Lower lobe of right lung (tissue), 2 donors: ENCODE measurements around the gene CTNNBL1. TPM values are rescaled to one million over a fixed set of nuclear protein-coding genes. Genes with fewer than 3 reads are reported as not detected.

ENCODE experiments used
- ATAC-seq, 2 donors: fragments of 200-7000 bp; cut with Tn5 transposase; one replicate each; pipeline ENCODE4 v1.9.1; 2020 to 2022; ENCODE audit warnings: mild to moderate bottlenecking in 2 of 2, moderate library complexity in 2 of 2
- DNase-seq: peaks from one replicate; pipeline ENCODE4 v3.0.0-alpha.2; 2020
- H3K27ac ChIP-seq: fragments of 200-600 bp; one replicate; pipeline ENCODE4 v1.8.0; 2022
- H3K27me3 ChIP-seq: fragments of 200-600 bp; one replicate; pipeline ENCODE4 v1.8.0; 2022; ENCODE audit warnings: low read depth
- H3K36me3 ChIP-seq: fragments of 200-600 bp; one replicate; pipeline ENCODE4 v1.8.0; 2022; ENCODE audit warnings: mild to moderate bottlenecking
- H3K4me1 ChIP-seq: fragments of 200-600 bp; one replicate; pipeline ENCODE4 v1.8.0; 2022
- H3K4me3 ChIP-seq: fragments of 200-600 bp; one replicate; pipeline ENCODE4 v1.8.0; 2022; ENCODE audit warnings: mild to moderate bottlenecking
- H3K9me3 ChIP-seq: fragments of 200-600 bp; one replicate; pipeline ENCODE4 v1.8.0; 2022
- CTCF ChIP-seq: fragments of 200-600 bp; IDR thresholded peaks from one replicate; pipeline ENCODE4 v1.8.0; 2022; ENCODE audit warnings: antibody characterized with exemption, mild to moderate bottlenecking
- intact Hi-C: fragments of 100-400 bp; cut with DNase I; formaldehyde crosslinking; loops from one replicate; pipeline ENCODE4 v1.11.0; 2022
- total RNA-seq: library from RNA; stranded (reverse); fragmentation: NEBNext Ultra II Directional; extraction: Animal tissue kit (Norgen Biotek cat#: 25700); gene quantifications from one replicate; pipeline ENCODE4 v1.2.1, GENCODE V29; 2021
- donor health status: DM: no; HTN: yes; CAD: no; lungs with severe emphysema.

Gene CTNNBL1
- total RNA-seq, 1 donor from 2014 or later: 52.3 TPM

- Histone ChIP-seq H3K27ac (no peak overlapping the region), H3K4me1 (no peaks in the 10 kb centered on the region), H3K27me3 (no peaks in the 10 kb centered on the region), H3K9me3 (no peaks in the 10 kb centered on the region), H3K4me3 (no peak overlapping the region), H3K36me3 (peaks cover 45% of the 10 kb centered on the region)
- ATAC-seq (no peak), DNase-seq (no peak)
- intact Hi-C loops: no loop called here
- no peak for TF ChIP-seq CTCF
Measured at GRCh38 chr20:37839432-37839827, 145.6 kb downstream of the CTNNBL1 start.

- no peak overlapping the region for H3K4me3 ChIP-seq
- no peak for DNase-seq
- no peaks in the 10 kb centered on the region for H3K27me3 ChIP-seq
- ATAC-seq: no peak
- TF ChIP-seq CTCF: no peak
- H3K27ac ChIP-seq: no peak overlapping the region
- H3K9me3 ChIP-seq: no peaks in the 10 kb centered on the region
- no peaks in the 10 kb centered on the region for H3K4me1 ChIP-seq
- peaks cover 50% of the 10 kb centered on the region for H3K36me3 ChIP-seq
- intact Hi-C loops: no loop called here
Measured at GRCh38 chr20:37839955-37840354, 146.1 kb downstream of the CTNNBL1 start.

- ATAC-seq (no peak), DNase-seq (no peak)
- Histone ChIP-seq H3K27me3 (no peaks in the 10 kb centered on the region), H3K4me3 (no peak overlapping the region), H3K9me3 (no peaks in the 10 kb centered on the region), H3K27ac (no peak overlapping the region), H3K4me1 (no peaks in the 10 kb centered on the region), H3K36me3 (peaks cover 58% of the 10 kb centered on the region)
- TF ChIP-seq CTCF: no peak
- intact Hi-C loops: no loop called here
Measured at GRCh38 chr20:37841389-37841788, 147.6 kb downstream of the CTNNBL1 start.

GRCh38 chr20:37841971-37842370 is 148.1 kb downstream of the CTNNBL1 start:
- H3K36me3 ChIP-seq: peaks cover 63% of the 10 kb centered on the region
- no peak for DNase-seq
- no peaks in the 10 kb centered on the region for H3K9me3 ChIP-seq
- no peak overlapping the region for H3K27ac ChIP-seq
- peak; percentile 31 to 45 for ATAC-seq
- no peak for TF ChIP-seq CTCF
- no peak overlapping the region for H3K4me3 ChIP-seq
- intact Hi-C loops: no loop called here
- H3K4me1 ChIP-seq: no peaks in the 10 kb centered on the region
- H3K27me3 ChIP-seq: no peaks in the 10 kb centered on the region

GRCh38 chr20:37845241-37845681 is 151.4 kb downstream of the CTNNBL1 start:
- TF ChIP-seq CTCF: no peak
- H3K27ac ChIP-seq: no peak overlapping the region
- H3K36me3 ChIP-seq: peaks cover 78% of the 10 kb centered on the region
- no peaks in the 10 kb centered on the region for H3K9me3 ChIP-seq
- no peak overlapping the region for H3K4me3 ChIP-seq
- intact Hi-C loops: no loop called here
- DNase-seq (no peak), ATAC-seq (peak in 1 of 2 donors; percentile 26)
- H3K4me1 ChIP-seq: no peaks in the 10 kb centered on the region
- no peaks in the 10 kb centered on the region for H3K27me3 ChIP-seq

GRCh38 chr20:37845878-37846277 is 152.0 kb downstream of the CTNNBL1 start:
- H3K36me3 ChIP-seq: peaks cover 76% of the 10 kb centered on the region

More at GRCh38 chr20:37845878-37846277, 152.0 kb downstream of the CTNNBL1 start:
- H3K4me3 ChIP-seq: no peak overlapping the region
- ATAC-seq (no peak), DNase-seq (no peak)
- TF ChIP-seq CTCF: no peak
- H3K27ac ChIP-seq: no peak overlapping the region
- H3K27me3 ChIP-seq: no peaks in the 10 kb centered on the region
- intact Hi-C loops: no loop called here
- H3K9me3 ChIP-seq: no peaks in the 10 kb centered on the region
- no peaks in the 10 kb centered on the region for H3K4me1 ChIP-seq
